ENCODE measurements around the gene RPIA.
A peak's percentile ranks its signal among the peaks of the same experiment; 100 is the strongest.
"Not testable (repeated sequence)": the region's sequence is repeated elsewhere in the genome, so short reads cannot be mapped to it uniquely, and the experiment has no call there.

RPIA gene

GRCh38 chr2:88691339-88692183 lies at the start of gene RPIA:
Gene RPIA, plus strand, starts transcription at chr2:88691673. Its CDS starts 26 bp downstream, at chr2:88691699.
- no peaks in the 10 kb centered on the region for H3K9me3 Mint-ChIP-seq

GRCh38 chr2:88642278-88642677 lies 49.2 kb upstream of the RPIA start:
- Mint-ChIP-seq H3K27ac (peak overlapping the region; percentile 2), H3K4me1 (peaks cover 74% of the 10 kb centered on the region), H3K36me3 (peaks cover 16% of the 10 kb centered on the region), H3K9me3 (peaks cover 4% of the 10 kb centered on the region), H3K4me3 (no peak overlapping the region)
- DNase-seq (ENCODE audit: low spot score in 2 of 2) (no peak), ATAC-seq (no peak)

More at GRCh38 chr2:88691339-88692183, at the start of gene RPIA:
- Mint-ChIP-seq H3K27ac (peak within 1 kb of the TSS; percentile 89), H3K4me1 (peaks cover 53% of the 10 kb centered on the region), H3K36me3 (peaks cover 6% of the 10 kb centered on the region), H3K4me3 (peak within 1 kb of the TSS; percentile 97)
- DNase-seq (ENCODE audit: low spot score in 2 of 2) (peak; percentile 92 to 98), ATAC-seq (peak; percentile 97)

- H3K4me3 Mint-ChIP-seq; ATAC-seq; H3K36me3 Mint-ChIP-seq; DNase-seq (ENCODE audit: low spot score in 2 of 2); H3K9me3 Mint-ChIP-seq: not testable (repeated sequence)
- Mint-ChIP-seq H3K27ac (peak overlapping the region; percentile 21), H3K4me1 (peaks cover 45% of the 10 kb centered on the region)
Observed at GRCh38 chr2:88645291-88645882, 46.1 kb upstream of the RPIA start.

GRCh38 chr2:88651646-88652045 lies 39.8 kb upstream of the RPIA start:
- no peaks in the 10 kb centered on the region for H3K4me1 Mint-ChIP-seq
- H3K4me3 Mint-ChIP-seq = no peak overlapping the region
- DNase-seq (ENCODE audit: low spot score in 2 of 2) = no peak
- ATAC-seq = no peak
- H3K27ac Mint-ChIP-seq = no peak overlapping the region
- H3K36me3 Mint-ChIP-seq = no peaks in the 10 kb centered on the region
- H3K9me3 Mint-ChIP-seq = no peaks in the 10 kb centered on the region

GRCh38 chr2:88654714-88655113 lies 36.8 kb upstream of the RPIA start:
- ATAC-seq = no peak
- DNase-seq (ENCODE audit: low spot score in 2 of 2) = no peak
- Mint-ChIP-seq H3K27ac (no peak overlapping the region), H3K36me3 (no peaks in the 10 kb centered on the region), H3K9me3 (no peaks in the 10 kb centered on the region), H3K4me3 (no peak overlapping the region), H3K4me1 (no peaks in the 10 kb centered on the region)

GRCh38 chr2:88656690-88657089 lies 34.8 kb upstream of the RPIA start:
- Mint-ChIP-seq H3K9me3 (no peaks in the 10 kb centered on the region), H3K27ac (no peak overlapping the region), H3K4me1 (no peaks in the 10 kb centered on the region), H3K4me3 (no peak overlapping the region), H3K36me3 (no peaks in the 10 kb centered on the region)
- no peak for ATAC-seq
- DNase-seq (ENCODE audit: low spot score in 2 of 2) = no peak

- Mint-ChIP-seq H3K9me3 (no peaks in the 10 kb centered on the region), H3K4me3 (no peak overlapping the region), H3K4me1 (no peaks in the 10 kb centered on the region), H3K36me3 (no peaks in the 10 kb centered on the region), H3K27ac (no peak overlapping the region)
- no peak for DNase-seq (ENCODE audit: low spot score in 2 of 2)
- no peak for ATAC-seq
Observed at GRCh38 chr2:88657131-88657530, 34.3 kb upstream of the RPIA start.

- Mint-ChIP-seq H3K4me3 (no peak overlapping the region), H3K9me3 (no peaks in the 10 kb centered on the region), H3K36me3 (no peaks in the 10 kb centered on the region), H3K4me1 (no peaks in the 10 kb centered on the region), H3K27ac (no peak overlapping the region)
- ATAC-seq (no peak), DNase-seq (ENCODE audit: low spot score in 2 of 2) (no peak)
Observed at GRCh38 chr2:88658326-88658725, 33.1 kb upstream of the RPIA start.

- no peaks in the 10 kb centered on the region for H3K4me1 Mint-ChIP-seq
- no peaks in the 10 kb centered on the region for H3K9me3 Mint-ChIP-seq
- no peaks in the 10 kb centered on the region for H3K36me3 Mint-ChIP-seq
- ATAC-seq (no peak), DNase-seq (ENCODE audit: low spot score in 2 of 2) (no peak)
- no peak overlapping the region for H3K4me3 Mint-ChIP-seq
- H3K27ac Mint-ChIP-seq = no peak overlapping the region
Observed at GRCh38 chr2:88658881-88659537, 32.5 kb upstream of the RPIA start.

- H3K36me3 Mint-ChIP-seq = no peaks in the 10 kb centered on the region
- DNase-seq (ENCODE audit: low spot score in 2 of 2) (no peak), ATAC-seq (no peak)
- no peak overlapping the region for H3K27ac Mint-ChIP-seq
- no peak overlapping the region for H3K4me3 Mint-ChIP-seq
- H3K9me3 Mint-ChIP-seq = no peaks in the 10 kb centered on the region
- H3K4me1 Mint-ChIP-seq = no peaks in the 10 kb centered on the region
Observed at GRCh38 chr2:88659538-88659915, 31.9 kb upstream of the RPIA start.

GRCh38 chr2:88660622-88661021 lies 30.9 kb upstream of the RPIA start:
- Mint-ChIP-seq H3K36me3 (no peaks in the 10 kb centered on the region), H3K4me3 (no peak overlapping the region), H3K9me3 (no peaks in the 10 kb centered on the region), H3K4me1 (no peaks in the 10 kb centered on the region), H3K27ac (no peak overlapping the region)
- ATAC-seq = no peak
- DNase-seq (ENCODE audit: low spot score in 2 of 2) = no peak

GRCh38 chr2:88666576-88666975 lies 24.9 kb upstream of the RPIA start:
- ATAC-seq = peak; percentile 61
- H3K27ac Mint-ChIP-seq = peak overlapping the region; percentile 10
- H3K36me3 Mint-ChIP-seq = no peaks in the 10 kb centered on the region
- no peaks in the 10 kb centered on the region for H3K9me3 Mint-ChIP-seq
- DNase-seq (ENCODE audit: low spot score in 2 of 2) = no peak
- H3K4me3 Mint-ChIP-seq = no peak overlapping the region
- peaks cover 5% of the 10 kb centered on the region for H3K4me1 Mint-ChIP-seq

GRCh38 chr2:88667219-88667618 lies 24.3 kb upstream of the RPIA start:
- Mint-ChIP-seq H3K27ac (peak overlapping the region; percentile 10), H3K4me1 (peaks cover 5% of the 10 kb centered on the region), H3K9me3 (no peaks in the 10 kb centered on the region), H3K4me3 (no peak overlapping the region), H3K36me3 (no peaks in the 10 kb centered on the region)
- ATAC-seq = no peak
- no peak for DNase-seq (ENCODE audit: low spot score in 2 of 2)

- peaks cover 5% of the 10 kb centered on the region for H3K4me1 Mint-ChIP-seq
- no peak overlapping the region for H3K27ac Mint-ChIP-seq
- no peaks in the 10 kb centered on the region for H3K36me3 Mint-ChIP-seq
- no peak for ATAC-seq
- DNase-seq (ENCODE audit: low spot score in 2 of 2) = no peak
- no peak overlapping the region for H3K4me3 Mint-ChIP-seq
- H3K9me3 Mint-ChIP-seq = no peaks in the 10 kb centered on the region
Observed at GRCh38 chr2:88668862-88669261, 22.6 kb upstream of the RPIA start.

GRCh38 chr2:88669482-88670214 lies 21.8 kb upstream of the RPIA start:
- ATAC-seq (peak; percentile 78), DNase-seq (ENCODE audit: low spot score in 2 of 2) (no peak)
- no peaks in the 10 kb centered on the region for H3K9me3 Mint-ChIP-seq
- H3K4me3 Mint-ChIP-seq = no peak overlapping the region
- peaks cover 5% of the 10 kb centered on the region for H3K4me1 Mint-ChIP-seq
- H3K27ac Mint-ChIP-seq = no peak overlapping the region
- no peaks in the 10 kb centered on the region for H3K36me3 Mint-ChIP-seq

Measured in stimulated activated effector memory CD8-positive, alpha-beta T cell treated with anti-CD3 and anti-CD28 coated beads, Interleukin-12 subunit alpha, Interleukin-12 subunit beta, amount 100 ng/mL, for 72 hours (primary cell).